Liver (tissue), 9 donors: ENCODE measurements around the gene LTB4R2. TPM values are rescaled to one million over a fixed set of nuclear protein-coding genes. Genes with fewer than 3 reads are reported as not detected.

ENCODE experiments used
- DNase-seq: peaks from one replicate; pipeline ENCODE4 v3.0.0-alpha.2; 2017; ENCODE audit warnings: low spot score
- H3K27ac ChIP-seq, 2 donors: one replicate each; pipeline ENCODE4 v1.7.0; 2013; ENCODE audit warnings: inconsistent platforms in 2 of 2, low read length in 2 of 2, control low read depth in 1 of 2, low read depth in 1 of 2, mild to moderate bottlenecking in 1 of 2
- H3K27me3 ChIP-seq, 4 donors: one replicate each; pipeline versions ENCODE4 v1.6.1 to v1.7.0; 2013; ENCODE audit warnings: low read length in 3 of 4, inconsistent platforms in 1 of 4, mild to moderate bottlenecking in 1 of 4, moderate library complexity in 1 of 4; ENCODE audit not compliant: control insufficient read depth in 4 of 4, insufficient read depth in 4 of 4
- H3K36me3 ChIP-seq, 4 donors: one replicate each; pipeline versions ENCODE4 v1.6.1 to v1.7.0; 2013; ENCODE audit warnings: low read length in 3 of 4, mild to moderate bottlenecking in 3 of 4, low read depth in 1 of 4, moderate library complexity in 1 of 4; ENCODE audit not compliant: control insufficient read depth in 4 of 4, insufficient read depth in 3 of 4
- H3K4me1 ChIP-seq, 4 donors: one replicate each; pipeline versions ENCODE4 v1.6.1 to v1.7.0; 2013; ENCODE audit warnings: low read length in 3 of 4, mild to moderate bottlenecking in 3 of 4, moderate library complexity in 1 of 4; ENCODE audit not compliant: control insufficient read depth in 4 of 4, insufficient read depth in 4 of 4
- H3K4me3 ChIP-seq, 3 donors: one replicate each; pipeline versions ENCODE4 v1.6.1 to v1.7.0; 2013; ENCODE audit warnings: low read length in 3 of 3, control low read depth in 1 of 3, low read depth in 1 of 3, mild to moderate bottlenecking in 1 of 3
- H3K9ac ChIP-seq, 2 donors: one replicate each; pipeline ENCODE4 v1.7.0; 2013; ENCODE audit warnings: low read length in 2 of 2, mild to moderate bottlenecking in 2 of 2, moderate library complexity in 2 of 2, control low read depth in 1 of 2, low read depth in 1 of 2
- H3K9me3 ChIP-seq, 4 donors: one replicate each; pipeline versions ENCODE4 v1.6.1 to v1.7.0; 2013; ENCODE audit warnings: low read length in 3 of 4; ENCODE audit not compliant: control insufficient read depth in 4 of 4
- EGR1 ChIP-seq, 2 donors: IDR thresholded peaks; 2 replicates each; pipeline ENCODE4 v1.6.1; 2016 to 2018; ENCODE audit warnings: antibody characterized with exemption in 2 of 2, low read depth in 2 of 2
- FOXA1 ChIP-seq: IDR thresholded peaks from 2 replicates; pipeline ENCODE4 v1.6.1; 2016; ENCODE audit warnings: antibody characterized with exemption
- FOXA2 ChIP-seq: IDR thresholded peaks from 2 replicates; pipeline ENCODE4 v1.6.1; 2016; ENCODE audit warnings: antibody characterized with exemption
- GABPA ChIP-seq, 2 donors: IDR thresholded peaks in 1 of 2; conservative IDR thresholded peaks in 1 of 2; 2 replicates each; pipeline ENCODE4 v1.6.1; 2016; ENCODE audit warnings: antibody characterized with exemption in 2 of 2, mild to moderate bottlenecking in 1 of 2, moderate library complexity in 1 of 2
- HNF4A ChIP-seq, 2 donors: conservative IDR thresholded peaks; 2 replicates each; pipeline ENCODE4 v1.6.1; 2016; ENCODE audit warnings: antibody characterized with exemption in 2 of 2, mild to moderate bottlenecking in 2 of 2
- HNF4G ChIP-seq: IDR thresholded peaks from 2 replicates; pipeline ENCODE4 v1.6.1; 2016; ENCODE audit warnings: antibody characterized with exemption
- JUND ChIP-seq, 2 donors: IDR thresholded peaks; 2 replicates each; pipeline ENCODE4 v1.6.1; 2016; ENCODE audit warnings: antibody characterized with exemption in 2 of 2
- NR2F2 ChIP-seq: IDR thresholded peaks from 2 replicates; pipeline ENCODE4 v1.6.1; 2016; ENCODE audit warnings: antibody characterized with exemption
- RAD21 ChIP-seq, 2 donors: IDR thresholded peaks; 2 replicates each; pipeline ENCODE4 v1.6.1; 2016; ENCODE audit warnings: antibody characterized with exemption in 2 of 2, mild to moderate bottlenecking in 2 of 2
- RXRA ChIP-seq, 2 donors: IDR thresholded peaks; 2 replicates each; pipeline ENCODE4 v1.6.1; 2017 to 2018; ENCODE audit warnings: antibody characterized with exemption in 2 of 2, mild to moderate bottlenecking in 1 of 2
- SP1 ChIP-seq: IDR thresholded peaks from 2 replicates; pipeline ENCODE4 v1.6.1; 2018; ENCODE audit warnings: antibody characterized with exemption, mild to moderate bottlenecking
- TAF1 ChIP-seq: conservative IDR thresholded peaks from 2 replicates; pipeline ENCODE4 v1.6.1; 2016; ENCODE audit warnings: antibody characterized with exemption, mild to moderate bottlenecking
- YY1 ChIP-seq: IDR thresholded peaks from 2 replicates; pipeline ENCODE4 v1.6.1; 2016; ENCODE audit warnings: antibody characterized with exemption, mild to moderate bottlenecking
- WGBS: extraction: QIAGEN DNeasy Blood & Tissue Kit; methylation state at CpG from one replicate; pipeline ENCODE4 v1.1.7; 2013; 5-methylcytosine and 5-hydroxymethylcytosine counted together
- polyA plus RNA-seq, 2 donors: library from polyadenylated mRNA; stranded (reverse) in 1 of 2; unstranded in 1 of 2; fragments of 200-250 nt in 1 of 2; fragments of >200 nt in 1 of 2; fragmentation: Nextera tagmentation in 1 of 2; extraction: Ambion mirVana in 1 of 2; gene quantifications; one replicate each; pipeline versions ENCODE4 v1.2.1 to v1.2.3, GENCODE V29; 2013 to 2015
- total RNA-seq, 2 donors: library from RNA; depleted of rRNA; stranded (reverse); fragments of >200 nt; gene quantifications; one replicate each; pipeline ENCODE4 v1.2.3, GENCODE V29; 2014
- TF ChIP-seq, protein P1 (sequence below): fragments of 150-350 bp; IDR thresholded peaks from 2 replicates; pipeline ENCODE4 v1.5.1; 2017; ENCODE audit warnings: improper control_type of control experiment, low read depth, low read length; ENCODE audit not compliant: missing input control
- TF ChIP-seq, protein P2 (sequence below): IDR thresholded peaks from 2 replicates; pipeline ENCODE4 v1.6.1; 2016; ENCODE audit warnings: antibody characterized with exemption
- TF ChIP-seq, protein P3 (sequence below): IDR thresholded peaks from 2 replicates; pipeline ENCODE4 v1.6.1; 2016; ENCODE audit warnings: antibody characterized with exemption, mild to moderate bottlenecking
- TF ChIP-seq, protein P4 (sequence below): IDR thresholded peaks from 2 replicates; pipeline ENCODE4 v1.6.1; 2016; ENCODE audit warnings: antibody characterized with exemption
- TF ChIP-seq, protein P5 (sequence below): IDR thresholded peaks from 2 replicates; pipeline ENCODE4 v1.6.1; 2016; ENCODE audit warnings: antibody characterized with exemption
- donor health status: healthy.
- donor health status: healthy.
- donor health status: healthy.
- donor health status: healthy.
- donor health status: healthy.

LTB4R2 gene
- total and polyA plus RNA-seq, 4 donors, result 0.28 to 11.3 (median 1.9) TPM

DNA sequence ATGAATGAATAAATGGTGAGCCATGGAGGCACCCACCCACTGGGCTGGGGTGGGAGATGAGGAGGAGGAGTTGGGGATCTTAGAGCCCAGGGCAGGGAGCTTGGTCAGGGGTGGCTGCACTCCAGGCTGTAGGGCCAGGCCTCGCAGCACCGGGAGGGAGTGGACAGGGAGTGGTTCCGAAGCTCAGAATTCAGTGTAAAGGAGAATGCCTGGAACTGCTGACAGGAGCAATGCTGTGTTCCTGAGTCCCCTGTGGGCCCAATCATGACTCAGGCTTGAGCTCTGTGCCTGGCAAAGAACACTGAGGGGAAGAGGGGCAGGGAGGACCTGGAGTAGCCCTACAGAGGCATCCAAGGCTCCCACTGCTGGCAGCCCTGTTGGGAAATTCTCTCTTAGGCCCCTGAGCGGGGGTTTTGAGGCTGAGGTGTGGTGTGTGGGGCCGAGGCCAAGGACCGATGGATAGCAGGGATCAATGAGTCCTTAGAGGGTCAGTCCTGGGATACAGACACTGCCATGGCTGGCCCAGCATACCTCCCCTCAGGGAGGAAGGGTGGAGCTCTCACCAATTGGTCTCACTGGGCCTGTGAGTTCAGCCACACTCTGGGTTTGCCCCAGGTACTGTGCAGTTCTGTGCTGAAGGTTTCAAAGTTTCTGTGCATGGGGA lies 29.0 kb upstream of the LTB4R2 start:
- Histone ChIP-seq H3K9ac (no peak overlapping the region), H3K36me3 (no peaks in the 10 kb centered on the region), H3K4me3 (no peak overlapping the region), H3K9me3 (no peaks in the 10 kb centered on the region), H3K27ac (no peak overlapping the region), H3K4me1 (peaks cover 0 to 9% (median 7%) of the 10 kb centered on the region in 4 donors), H3K27me3 (no peaks in the 10 kb centered on the region)
- DNase-seq, result no peak
- no peak for TF ChIP-seq SP1
- TF ChIP-seq JUND (IDR thresholded peaks at IDR 0.05), result no peak
- TF ChIP-seq YY1, result no peak
- TF ChIP-seq HNF4A (conservative IDR thresholded peaks at IDR 0.05), result no peak
- no peak for TF ChIP-seq EGR1 (IDR thresholded peaks at IDR 0.05; ENCODE audit: low read depth in 2 of 2)
- TF ChIP-seq, protein P1, sequence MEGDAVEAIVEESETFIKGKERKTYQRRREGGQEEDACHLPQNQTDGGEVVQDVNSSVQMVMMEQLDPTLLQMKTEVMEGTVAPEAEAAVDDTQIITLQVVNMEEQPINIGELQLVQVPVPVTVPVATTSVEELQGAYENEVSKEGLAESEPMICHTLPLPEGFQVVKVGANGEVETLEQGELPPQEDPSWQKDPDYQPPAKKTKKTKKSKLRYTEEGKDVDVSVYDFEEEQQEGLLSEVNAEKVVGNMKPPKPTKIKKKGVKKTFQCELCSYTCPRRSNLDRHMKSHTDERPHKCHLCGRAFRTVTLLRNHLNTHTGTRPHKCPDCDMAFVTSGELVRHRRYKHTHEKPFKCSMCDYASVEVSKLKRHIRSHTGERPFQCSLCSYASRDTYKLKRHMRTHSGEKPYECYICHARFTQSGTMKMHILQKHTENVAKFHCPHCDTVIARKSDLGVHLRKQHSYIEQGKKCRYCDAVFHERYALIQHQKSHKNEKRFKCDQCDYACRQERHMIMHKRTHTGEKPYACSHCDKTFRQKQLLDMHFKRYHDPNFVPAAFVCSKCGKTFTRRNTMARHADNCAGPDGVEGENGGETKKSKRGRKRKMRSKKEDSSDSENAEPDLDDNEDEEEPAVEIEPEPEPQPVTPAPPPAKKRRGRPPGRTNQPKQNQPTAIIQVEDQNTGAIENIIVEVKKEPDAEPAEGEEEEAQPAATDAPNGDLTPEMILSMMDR, result no peak
- TF ChIP-seq, protein P2, sequence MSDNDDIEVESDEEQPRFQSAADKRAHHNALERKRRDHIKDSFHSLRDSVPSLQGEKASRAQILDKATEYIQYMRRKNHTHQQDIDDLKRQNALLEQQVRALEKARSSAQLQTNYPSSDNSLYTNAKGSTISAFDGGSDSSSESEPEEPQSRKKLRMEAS, result no peak
- TF ChIP-seq FOXA2, result no peak
- 94% methylated on average over 6 of the region's 6 CpGs for WGBS

DNA sequence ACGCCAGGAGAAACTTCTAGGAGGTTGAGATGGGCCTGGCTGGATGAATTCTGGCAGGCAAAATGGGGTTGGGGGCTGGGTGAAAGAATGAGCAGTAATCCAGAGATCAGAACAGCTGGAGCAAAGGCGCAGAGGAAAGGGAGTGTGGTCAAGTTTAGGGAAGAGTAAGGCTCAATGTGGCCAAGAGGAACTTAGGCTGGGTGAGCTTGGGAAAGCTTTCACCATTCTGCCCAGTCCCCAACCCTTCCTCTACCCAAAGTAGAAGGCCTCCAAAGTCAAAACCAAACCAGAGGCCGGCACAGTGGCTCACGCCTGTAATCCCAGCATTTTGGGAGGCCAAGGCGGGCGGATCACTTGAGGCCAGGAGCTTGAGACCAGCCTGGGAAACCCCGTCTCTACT lies 28.3 kb upstream of the LTB4R2 start:
- Histone ChIP-seq H3K27ac (no peak overlapping the region), H3K9ac (no peak overlapping the region), H3K27me3 (no peaks in the 10 kb centered on the region), H3K9me3 (no peaks in the 10 kb centered on the region), H3K4me3 (no peak overlapping the region), H3K36me3 (no peaks in the 10 kb centered on the region), H3K4me1 (peaks cover 0 to 9% (median 7%) of the 10 kb centered on the region in 4 donors)
- 95% methylated on average over 7 of the region's 7 CpGs for WGBS
- DNase-seq, result no peak
- TF ChIP-seq, protein P3, sequence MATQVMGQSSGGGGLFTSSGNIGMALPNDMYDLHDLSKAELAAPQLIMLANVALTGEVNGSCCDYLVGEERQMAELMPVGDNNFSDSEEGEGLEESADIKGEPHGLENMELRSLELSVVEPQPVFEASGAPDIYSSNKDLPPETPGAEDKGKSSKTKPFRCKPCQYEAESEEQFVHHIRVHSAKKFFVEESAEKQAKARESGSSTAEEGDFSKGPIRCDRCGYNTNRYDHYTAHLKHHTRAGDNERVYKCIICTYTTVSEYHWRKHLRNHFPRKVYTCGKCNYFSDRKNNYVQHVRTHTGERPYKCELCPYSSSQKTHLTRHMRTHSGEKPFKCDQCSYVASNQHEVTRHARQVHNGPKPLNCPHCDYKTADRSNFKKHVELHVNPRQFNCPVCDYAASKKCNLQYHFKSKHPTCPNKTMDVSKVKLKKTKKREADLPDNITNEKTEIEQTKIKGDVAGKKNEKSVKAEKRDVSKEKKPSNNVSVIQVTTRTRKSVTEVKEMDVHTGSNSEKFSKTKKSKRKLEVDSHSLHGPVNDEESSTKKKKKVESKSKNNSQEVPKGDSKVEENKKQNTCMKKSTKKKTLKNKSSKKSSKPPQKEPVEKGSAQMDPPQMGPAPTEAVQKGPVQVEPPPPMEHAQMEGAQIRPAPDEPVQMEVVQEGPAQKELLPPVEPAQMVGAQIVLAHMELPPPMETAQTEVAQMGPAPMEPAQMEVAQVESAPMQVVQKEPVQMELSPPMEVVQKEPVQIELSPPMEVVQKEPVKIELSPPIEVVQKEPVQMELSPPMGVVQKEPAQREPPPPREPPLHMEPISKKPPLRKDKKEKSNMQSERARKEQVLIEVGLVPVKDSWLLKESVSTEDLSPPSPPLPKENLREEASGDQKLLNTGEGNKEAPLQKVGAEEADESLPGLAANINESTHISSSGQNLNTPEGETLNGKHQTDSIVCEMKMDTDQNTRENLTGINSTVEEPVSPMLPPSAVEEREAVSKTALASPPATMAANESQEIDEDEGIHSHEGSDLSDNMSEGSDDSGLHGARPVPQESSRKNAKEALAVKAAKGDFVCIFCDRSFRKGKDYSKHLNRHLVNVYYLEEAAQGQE, result no peak
- TF ChIP-seq HNF4A (conservative IDR thresholded peaks at IDR 0.05), result no peak
- TF ChIP-seq HNF4G, result no peak
- TF ChIP-seq EGR1 (IDR thresholded peaks at IDR 0.05; ENCODE audit: low read depth in 2 of 2), result no peak
- no peak for TF ChIP-seq TAF1
- no peak for TF ChIP-seq RAD21 (IDR thresholded peaks at IDR 0.05)
- no peak for TF ChIP-seq FOXA2
- TF ChIP-seq RXRA (IDR thresholded peaks at IDR 0.05), result no peak
- TF ChIP-seq GABPA (IDR thresholded peaks at IDR 0.05 in 1 of 2, conservative IDR thresholded peaks at IDR 0.05 in 1 of 2), result no peak
- TF ChIP-seq FOXA1, result no peak
- TF ChIP-seq, protein P4, sequence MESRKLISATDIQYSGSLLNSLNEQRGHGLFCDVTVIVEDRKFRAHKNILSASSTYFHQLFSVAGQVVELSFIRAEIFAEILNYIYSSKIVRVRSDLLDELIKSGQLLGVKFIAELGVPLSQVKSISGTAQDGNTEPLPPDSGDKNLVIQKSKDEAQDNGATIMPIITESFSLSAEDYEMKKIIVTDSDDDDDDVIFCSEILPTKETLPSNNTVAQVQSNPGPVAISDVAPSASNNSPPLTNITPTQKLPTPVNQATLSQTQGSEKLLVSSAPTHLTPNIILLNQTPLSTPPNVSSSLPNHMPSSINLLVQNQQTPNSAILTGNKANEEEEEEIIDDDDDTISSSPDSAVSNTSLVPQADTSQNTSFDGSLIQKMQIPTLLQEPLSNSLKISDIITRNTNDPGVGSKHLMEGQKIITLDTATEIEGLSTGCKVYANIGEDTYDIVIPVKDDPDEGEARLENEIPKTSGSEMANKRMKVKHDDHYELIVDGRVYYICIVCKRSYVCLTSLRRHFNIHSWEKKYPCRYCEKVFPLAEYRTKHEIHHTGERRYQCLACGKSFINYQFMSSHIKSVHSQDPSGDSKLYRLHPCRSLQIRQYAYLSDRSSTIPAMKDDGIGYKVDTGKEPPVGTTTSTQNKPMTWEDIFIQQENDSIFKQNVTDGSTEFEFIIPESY, result no peak
- TF ChIP-seq, protein P2, result no peak
- no peak for TF ChIP-seq JUND (IDR thresholded peaks at IDR 0.05)
- TF ChIP-seq NR2F2, result no peak
- TF ChIP-seq, protein P5, sequence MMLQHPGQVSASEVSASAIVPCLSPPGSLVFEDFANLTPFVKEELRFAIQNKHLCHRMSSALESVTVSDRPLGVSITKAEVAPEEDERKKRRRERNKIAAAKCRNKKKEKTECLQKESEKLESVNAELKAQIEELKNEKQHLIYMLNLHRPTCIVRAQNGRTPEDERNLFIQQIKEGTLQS, result no peak
- TF ChIP-seq, protein P1, result no peak
- no peak for TF ChIP-seq YY1
